Lower lobe of right lung (tissue), 2 donors: ENCODE data around the gene CLEC5A. TPM values are rescaled to one million over a fixed set of nuclear protein-coding genes. Genes with fewer than 3 reads are reported as not detected.
A peak's percentile ranks its signal among the peaks of the same experiment; 100 is the strongest.

Experiments
- ATAC-seq, 2 donors: fragments of 200-7000 bp; cut with Tn5 transposase; one replicate each; pipeline ENCODE4 v1.9.1; 2020 to 2022; ENCODE audit warnings: mild to moderate bottlenecking in 2 of 2, moderate library complexity in 2 of 2
- DNase-seq: peaks from one replicate; pipeline ENCODE4 v3.0.0-alpha.2; 2020
- H3K27ac ChIP-seq: fragments of 200-600 bp; one replicate; pipeline ENCODE4 v1.8.0; 2022
- H3K27me3 ChIP-seq: fragments of 200-600 bp; one replicate; pipeline ENCODE4 v1.8.0; 2022; ENCODE audit warnings: low read depth
- H3K36me3 ChIP-seq: fragments of 200-600 bp; one replicate; pipeline ENCODE4 v1.8.0; 2022; ENCODE audit warnings: mild to moderate bottlenecking
- H3K4me1 ChIP-seq: fragments of 200-600 bp; one replicate; pipeline ENCODE4 v1.8.0; 2022
- H3K4me3 ChIP-seq: fragments of 200-600 bp; one replicate; pipeline ENCODE4 v1.8.0; 2022; ENCODE audit warnings: mild to moderate bottlenecking
- H3K9me3 ChIP-seq: fragments of 200-600 bp; one replicate; pipeline ENCODE4 v1.8.0; 2022
- CTCF ChIP-seq: fragments of 200-600 bp; IDR thresholded peaks from one replicate; pipeline ENCODE4 v1.8.0; 2022; ENCODE audit warnings: antibody characterized with exemption, mild to moderate bottlenecking
- intact Hi-C: fragments of 100-400 bp; cut with DNase I; formaldehyde crosslinking; loops from one replicate; pipeline ENCODE4 v1.11.0; 2022
- total RNA-seq: library from RNA; stranded (reverse); fragmentation: NEBNext Ultra II Directional; extraction: Animal tissue kit (Norgen Biotek cat#: 25700); gene quantifications from one replicate; pipeline ENCODE4 v1.2.1, GENCODE V29; 2021
- donor health status: DM: no; HTN: yes; CAD: no; lungs with severe emphysema.

Gene CLEC5A
- total RNA-seq, 1 donor from 2014 or later: 7.5 TPM

- Histone ChIP-seq H3K9me3 (no peaks in the 10 kb centered on the region), H3K4me1 (no peaks in the 10 kb centered on the region), H3K4me3 (no peak overlapping the region), H3K27ac (no peak overlapping the region), H3K27me3 (no peaks in the 10 kb centered on the region), H3K36me3 (no peaks in the 10 kb centered on the region)
- no peak for TF ChIP-seq CTCF
- DNase-seq (no peak), ATAC-seq (no peak)
- intact Hi-C loops: no loop called here
Measured at GRCh38 chr7:141928845-141929195, 18.0 kb downstream of the CLEC5A start.

GRCh38 chr7:141928146-141928844 lies 18.5 kb downstream of the CLEC5A start:
- TF ChIP-seq CTCF: no peak
- Histone ChIP-seq H3K27ac (no peak overlapping the region), H3K4me1 (no peaks in the 10 kb centered on the region), H3K27me3 (no peaks in the 10 kb centered on the region), H3K4me3 (no peak overlapping the region), H3K36me3 (no peaks in the 10 kb centered on the region), H3K9me3 (no peaks in the 10 kb centered on the region)
- intact Hi-C loops: no loop called here
- no peak for DNase-seq
- ATAC-seq: peak in 1 of 2 donors; percentile 29

- Histone ChIP-seq H3K4me3 (no peak overlapping the region), H3K36me3 (no peaks in the 10 kb centered on the region), H3K27me3 (no peaks in the 10 kb centered on the region), H3K27ac (no peak overlapping the region), H3K9me3 (no peaks in the 10 kb centered on the region), H3K4me1 (no peaks in the 10 kb centered on the region)
- DNase-seq (no peak), ATAC-seq (no peak)
- intact Hi-C loops: no loop called here
- TF ChIP-seq CTCF: no peak
Measured at GRCh38 chr7:141920281-141920680, 26.5 kb downstream of the CLEC5A start.

- no peak within 1 kb of the TSS for H3K27ac ChIP-seq
- no peak for ATAC-seq
- intact Hi-C loops: no loop called here
- no peak within 1 kb of the TSS for H3K4me3 ChIP-seq
- H3K36me3 ChIP-seq: no peaks in the 10 kb centered on the region
- no peaks in the 10 kb centered on the region for H3K27me3 ChIP-seq
- DNase-seq: no peak
- TF ChIP-seq CTCF: no peak
- no peaks in the 10 kb centered on the region for H3K4me1 ChIP-seq
- no peaks in the 10 kb centered on the region for H3K9me3 ChIP-seq
Measured at GRCh38 chr7:141916099-141916498, 30.7 kb downstream of the CLEC5A start, which contains the start of gene OR9A4. Gene OR9A4 (plus strand): TSS chr7:141916399. CDS start chr7:141918876, 2,477 bp downstream.

- DNase-seq (no peak), ATAC-seq (peak in 1 of 2 donors; percentile 25)
- Histone ChIP-seq H3K27ac (no peak overlapping the region), H3K36me3 (no peaks in the 10 kb centered on the region), H3K4me3 (no peak overlapping the region), H3K27me3 (no peaks in the 10 kb centered on the region), H3K9me3 (no peaks in the 10 kb centered on the region), H3K4me1 (no peaks in the 10 kb centered on the region)
- TF ChIP-seq CTCF: no peak
- intact Hi-C loops: no loop called here
Measured at GRCh38 chr7:141915565-141915964, 31.2 kb downstream of the CLEC5A start.
